Esophagus (tissue), 2 donors: ENCODE measurements around the gene PRR5. TPM values are rescaled to one million over a fixed set of nuclear protein-coding genes. Genes with fewer than 3 reads are reported as not detected.

Experiments used
- H3K27ac ChIP-seq, 2 donors: one replicate each; pipeline ENCODE4 v1.5.1; 2013; ENCODE audit warnings: low read depth in 2 of 2, mild to moderate bottlenecking in 2 of 2, inconsistent platforms in 1 of 2, low read length in 1 of 2, moderate library complexity in 1 of 2
- H3K27me3 ChIP-seq, 2 donors: one replicate each; pipeline ENCODE4 v1.6.1; 2013; ENCODE audit warnings: low read length in 2 of 2, control low read depth in 1 of 2, mild to moderate bottlenecking in 1 of 2; ENCODE audit not compliant: insufficient read depth in 2 of 2, control insufficient read depth in 1 of 2
- H3K36me3 ChIP-seq, 2 donors: one replicate each; pipeline ENCODE4 v1.6.1; 2013; ENCODE audit warnings: low read length in 1 of 2; ENCODE audit not compliant: control insufficient read depth in 2 of 2, insufficient read depth in 2 of 2
- H3K4me1 ChIP-seq, 2 donors: one replicate each; pipeline ENCODE4 v1.6.1; 2013; ENCODE audit warnings: low read length in 1 of 2; ENCODE audit not compliant: control insufficient read depth in 2 of 2, insufficient read depth in 2 of 2
- H3K4me3 ChIP-seq, 2 donors: one replicate each; pipeline ENCODE4 v1.5.1; 2013; ENCODE audit warnings: low read length in 2 of 2, mild to moderate bottlenecking in 2 of 2, low read depth in 1 of 2, moderate library complexity in 1 of 2
- H3K9me3 ChIP-seq, 2 donors: one replicate each; pipeline ENCODE4 v1.6.1; 2013; ENCODE audit warnings: mild to moderate bottlenecking in 2 of 2, low read depth in 1 of 2, low read length in 1 of 2, moderate library complexity in 1 of 2; ENCODE audit not compliant: control insufficient read depth in 2 of 2, insufficient read depth in 1 of 2
- WGBS, 2 donors: extraction: QIAGEN DNeasy Blood & Tissue Kit; methylation state at CpG; one replicate each; pipeline ENCODE4 v1.1.7; 2013; 5-methylcytosine and 5-hydroxymethylcytosine counted together
- polyA plus RNA-seq, 2 donors: library from polyadenylated mRNA; stranded (reverse); fragments of 200-250 nt; gene quantifications; one replicate each; pipeline ENCODE4 v1.2.3, GENCODE V29; 2013
- donor health status: healthy with polysubstance abuse.
- donor health status: Bipolar disorder and iron deficiency.

Gene PRR5
- polyA plus RNA-seq, 2 donors, result 12.2 to 13.0 TPM

- 38 to 48% methylated on average over 23 of the region's 23 CpGs for WGBS, 2 donors
- H3K4me1 ChIP-seq, result peaks cover 3 to 11% of the 10 kb centered on the region in 2 donors
- H3K9me3 ChIP-seq, result no peaks in the 10 kb centered on the region
- peak overlapping the region in 1 of 2 donors; percentile 24 for H3K27ac ChIP-seq
- no peak overlapping the region for H3K4me3 ChIP-seq
- H3K27me3 ChIP-seq, result no peaks in the 10 kb centered on the region
- peaks cover 0 to 9% of the 10 kb centered on the region in 2 donors for H3K36me3 ChIP-seq
Measured at GRCh38 chr22:44710474-44711240, 8.7 kb downstream of the PRR5 start.

- H3K27me3 ChIP-seq, result no peaks in the 10 kb centered on the region
- H3K27ac ChIP-seq, result no peak overlapping the region
- no peaks in the 10 kb centered on the region for H3K9me3 ChIP-seq
- H3K4me3 ChIP-seq, result no peak overlapping the region
- H3K36me3 ChIP-seq, result peaks cover 0 to 9% of the 10 kb centered on the region in 2 donors
- peaks cover 3 to 11% of the 10 kb centered on the region in 2 donors for H3K4me1 ChIP-seq
- 43 to 58% methylated on average over 4 of the region's 4 CpGs for WGBS, 2 donors
Measured at GRCh38 chr22:44711241-44711560, 9.2 kb downstream of the PRR5 start.

- Histone ChIP-seq H3K27me3 (no peaks in the 10 kb centered on the region), H3K27ac (no peak overlapping the region), H3K9me3 (no peaks in the 10 kb centered on the region), H3K4me3 (no peak overlapping the region), H3K36me3 (peaks cover 0 to 9% of the 10 kb centered on the region in 2 donors), H3K4me1 (peaks cover 3 to 11% of the 10 kb centered on the region in 2 donors)
- 77 to 84% methylated on average over 23 of the region's 23 CpGs for WGBS, 2 donors
Measured at GRCh38 chr22:44711690-44712555, 9.9 kb downstream of the PRR5 start.

GRCh38 chr22:44712962-44713361, 11.0 kb downstream of the PRR5 start:
- Histone ChIP-seq H3K27ac (no peak overlapping the region), H3K9me3 (no peaks in the 10 kb centered on the region), H3K36me3 (peaks cover 0 to 9% of the 10 kb centered on the region in 2 donors), H3K27me3 (no peaks in the 10 kb centered on the region), H3K4me1 (peaks cover 3 to 9% of the 10 kb centered on the region in 2 donors), H3K4me3 (no peak overlapping the region)
- 90 to 92% methylated on average over 8 of the region's 8 CpGs for WGBS, 2 donors

GRCh38 chr22:44714703-44715350, 12.8 kb downstream of the PRR5 start:
- H3K27ac ChIP-seq, result peak overlapping the region in 1 of 2 donors; percentile 2
- H3K4me3 ChIP-seq, result no peak overlapping the region
- peaks cover 0 to 9% of the 10 kb centered on the region in 2 donors for H3K36me3 ChIP-seq
- H3K27me3 ChIP-seq, result no peaks in the 10 kb centered on the region
- no peaks in the 10 kb centered on the region for H3K9me3 ChIP-seq
- peaks cover 3 to 9% of the 10 kb centered on the region in 2 donors for H3K4me1 ChIP-seq
- 76 to 78% methylated on average over 18 of the region's 18 CpGs for WGBS, 2 donors

GRCh38 chr22:44718418-44718817, 16.4 kb downstream of the PRR5 start:
- peaks cover 0 to 9% of the 10 kb centered on the region in 2 donors for H3K36me3 ChIP-seq
- H3K4me3 ChIP-seq, result no peak overlapping the region
- no peaks in the 10 kb centered on the region for H3K9me3 ChIP-seq
- no peaks in the 10 kb centered on the region for H3K4me1 ChIP-seq
- WGBS, 2 donors, result 89 to 90% methylated on average over 3 of the region's 3 CpGs
- no peak overlapping the region for H3K27ac ChIP-seq
- H3K27me3 ChIP-seq, result no peaks in the 10 kb centered on the region

- Histone ChIP-seq H3K27ac (no peak overlapping the region), H3K27me3 (no peaks in the 10 kb centered on the region), H3K4me3 (no peak overlapping the region), H3K36me3 (peaks cover 0 to 3% of the 10 kb centered on the region in 2 donors), H3K9me3 (no peaks in the 10 kb centered on the region), H3K4me1 (no peaks in the 10 kb centered on the region)
- WGBS, 2 donors, result 75 to 83% methylated on average over 13 of the region's 13 CpGs
Measured at GRCh38 chr22:44719586-44720368, 17.8 kb downstream of the PRR5 start.

- no peaks in the 10 kb centered on the region for H3K27me3 ChIP-seq
- H3K4me3 ChIP-seq, result no peak overlapping the region
- no peaks in the 10 kb centered on the region for H3K4me1 ChIP-seq
- H3K27ac ChIP-seq, result no peak overlapping the region
- H3K36me3 ChIP-seq, result peaks cover 0 to 5% of the 10 kb centered on the region in 2 donors
- WGBS, 2 donors, result 89 to 92% methylated on average over 7 of the region's 7 CpGs
- no peaks in the 10 kb centered on the region for H3K9me3 ChIP-seq
Measured at GRCh38 chr22:44721213-44721612, 19.2 kb downstream of the PRR5 start.

GRCh38 chr22:44722611-44723010, 20.6 kb downstream of the PRR5 start:
- Histone ChIP-seq H3K9me3 (no peaks in the 10 kb centered on the region), H3K27me3 (no peaks in the 10 kb centered on the region), H3K36me3 (peaks cover 0 to 15% of the 10 kb centered on the region in 2 donors), H3K4me3 (no peak overlapping the region), H3K27ac (no peak overlapping the region), H3K4me1 (no peaks in the 10 kb centered on the region)
- WGBS, 2 donors, result 77 to 94% methylated on average over 2 of the region's 2 CpGs
